Activated CD8-positive, alpha-beta memory T cell treated with anti-CD3 and anti-CD28 coated beads for 36 hours (primary cell): ENCODE results near the gene MRTFA. TPM values are rescaled to one million over a fixed set of nuclear protein-coding genes. Genes with fewer than 3 reads are reported as not detected.

ENCODE experiments used
- CTCF ChIA-PET: fragments of 350-600 bp; sonication (Branson Sonifier 250); formaldehyde crosslinking; loops from one replicate; lab custom pipeline; 2021; ENCODE audit warnings: antibody characterized with exemption; lab: Charles Lee
- POLR2A ChIA-PET: fragments of 350-600 bp; sonication (Branson Sonifier 250); formaldehyde crosslinking; loops from one replicate; lab custom pipeline; 2021; ENCODE audit warnings: antibody characterized with exemption; lab: Charles Lee
- total RNA-seq, 2 experiments: library from RNA; stranded (reverse); gene quantifications; one replicate each; pipeline ENCODE4 v1.2.3, GENCODE V29; 2021

Gene MRTFA
- total RNA-seq, 2 experiments from 2014 or later = 33.4 to 35.3 TPM

DNA sequence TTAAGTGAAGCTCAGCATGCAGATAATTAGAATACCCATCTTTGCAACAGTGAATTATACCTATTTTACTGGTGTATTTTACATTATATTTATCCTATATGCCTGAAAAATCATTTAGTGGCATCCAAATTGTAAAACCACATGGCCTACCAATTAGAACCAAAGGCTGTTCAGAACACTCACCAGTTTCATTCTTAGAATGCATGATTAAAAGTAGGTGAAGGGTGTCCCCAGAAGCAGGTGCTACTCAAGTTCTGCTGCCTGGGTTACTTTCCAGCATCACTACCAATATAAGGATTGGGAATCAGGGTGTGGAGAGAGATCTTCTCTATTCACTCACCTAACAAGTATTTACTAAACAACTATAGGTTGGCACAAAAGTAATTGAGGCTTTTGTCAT is 162.8 kb downstream of the MRTFA start:
- CTCF ChIA-PET = interaction anchor here (1.1 kb wide), 2 partner anchors 11 to 12 kb away, joined by 3 read pairs; no protein-coding TSS in a partner anchor
- POLR2A ChIA-PET = no interaction called here

DNA sequence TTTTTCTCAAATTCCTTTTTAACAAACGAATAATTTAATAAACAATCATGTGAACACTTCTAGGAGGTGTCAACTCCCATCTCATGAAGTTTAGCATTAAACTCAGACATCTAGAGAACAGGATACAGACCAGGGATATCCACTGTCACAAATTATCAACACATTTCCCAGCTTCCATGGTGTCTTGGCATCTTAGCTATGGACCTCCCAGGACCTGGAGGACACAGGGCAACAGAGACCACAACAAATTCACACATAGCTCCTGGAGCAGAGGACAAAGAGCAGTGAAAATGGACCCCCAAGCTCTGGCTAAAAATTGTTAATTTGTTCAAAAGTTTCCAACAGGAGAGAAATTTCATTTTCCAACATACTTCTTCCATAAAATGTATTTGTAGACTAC is 163.9 kb downstream of the MRTFA start:
- ChIA-PET POLR2A (no interaction called here), CTCF (interaction anchor here (0.6 to 1.1 kb wide), 3 partner anchors 12 to 173 kb away, joined by 3 to 5 read pairs (median 3); no protein-coding TSS in a partner anchor)

DNA sequence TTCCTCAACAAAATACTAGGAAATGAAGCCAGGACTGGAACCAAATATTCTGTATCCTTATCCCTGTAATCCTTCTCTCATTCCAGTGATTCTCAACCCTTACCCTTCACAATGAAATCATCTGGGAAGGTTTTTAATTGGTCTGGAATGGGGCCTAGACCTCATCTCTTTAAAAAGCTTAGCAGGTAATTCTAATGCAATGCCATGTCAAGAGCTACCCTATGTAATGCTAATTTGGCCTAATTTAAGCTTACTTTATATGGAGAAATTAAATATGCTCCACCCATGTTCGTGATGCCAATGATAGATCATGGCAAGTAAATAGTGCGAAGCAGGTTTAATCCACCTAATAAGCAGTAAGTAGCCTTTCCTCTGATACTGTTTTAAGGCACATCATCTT is 164.5 kb downstream of the MRTFA start:
- CTCF ChIA-PET = interaction anchor here (0.6 to 2.0 kb wide), 3 partner anchors 10 to 174 kb away, joined by 3 to 5 read pairs (median 4); no protein-coding TSS in a partner anchor
- POLR2A ChIA-PET = no interaction called here

DNA sequence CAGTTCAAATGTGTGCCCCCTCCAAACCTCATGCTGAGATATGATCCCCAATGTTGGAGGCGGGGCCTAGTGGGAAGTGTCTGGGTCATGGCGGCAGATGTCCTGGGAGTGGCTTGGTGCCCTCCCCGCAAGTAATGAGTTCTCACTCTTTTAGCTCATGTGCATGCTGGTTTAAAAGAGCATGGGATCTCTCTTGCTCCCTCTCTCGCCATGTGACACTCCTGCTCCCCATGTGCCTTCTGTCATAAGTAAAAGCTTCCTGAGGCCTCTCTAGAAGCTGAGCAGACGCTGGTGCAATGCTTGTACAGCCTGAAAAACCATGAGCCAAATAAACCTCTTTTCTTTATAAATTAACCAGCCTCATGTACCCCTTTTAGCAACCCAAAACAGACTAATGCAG is 167.3 kb downstream of the MRTFA start:
- CTCF ChIA-PET = no interaction called here

DNA sequence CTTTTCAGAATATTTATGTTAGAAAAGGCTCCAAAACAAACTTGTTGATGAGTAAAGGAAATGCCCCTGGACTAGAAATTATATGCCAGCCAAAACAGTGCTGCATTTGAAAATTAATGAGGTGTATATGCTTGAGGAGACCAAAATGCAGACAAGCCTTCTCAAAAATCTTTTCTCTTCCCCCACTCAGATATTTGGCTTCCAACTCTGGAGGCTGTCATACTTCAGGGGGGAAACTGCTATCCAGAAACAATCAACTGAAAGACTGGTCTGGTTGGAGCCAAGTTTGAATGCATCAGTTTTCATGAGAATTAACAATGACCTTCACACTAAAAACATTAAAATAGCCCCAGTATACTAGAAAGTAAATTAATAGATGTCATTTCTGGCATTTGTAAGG is 167.9 kb downstream of the MRTFA start:
- CTCF ChIA-PET = no interaction called here
- POLR2A ChIA-PET = no interaction called here

More for the DNA sequence above, 167.3 kb downstream of the MRTFA start:
- POLR2A ChIA-PET = no interaction called here

DNA sequence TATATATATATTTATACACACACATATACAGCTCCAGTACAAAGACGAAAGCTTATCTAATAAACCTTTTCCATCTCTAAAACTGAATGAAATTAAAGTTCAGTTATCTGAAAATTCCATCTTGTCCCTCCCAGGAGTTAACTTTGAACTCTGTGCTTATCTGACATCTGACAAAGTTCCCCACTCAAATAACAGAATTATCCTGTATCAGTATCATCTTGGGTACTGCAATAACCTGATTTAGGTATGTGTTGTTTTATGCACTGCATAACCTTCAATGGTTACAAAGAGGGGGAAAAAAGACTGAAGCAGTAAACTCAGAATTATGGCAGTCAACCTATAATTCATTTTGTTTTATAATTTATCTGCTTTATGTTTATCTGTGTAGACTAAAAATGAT is 169.5 kb downstream of the MRTFA start:
- POLR2A ChIA-PET = no interaction called here
- CTCF ChIA-PET = interaction anchor here (2.1 kb wide), 1 partner anchor 179 kb away, joined by 5 read pairs; no protein-coding TSS in a partner anchor

DNA sequence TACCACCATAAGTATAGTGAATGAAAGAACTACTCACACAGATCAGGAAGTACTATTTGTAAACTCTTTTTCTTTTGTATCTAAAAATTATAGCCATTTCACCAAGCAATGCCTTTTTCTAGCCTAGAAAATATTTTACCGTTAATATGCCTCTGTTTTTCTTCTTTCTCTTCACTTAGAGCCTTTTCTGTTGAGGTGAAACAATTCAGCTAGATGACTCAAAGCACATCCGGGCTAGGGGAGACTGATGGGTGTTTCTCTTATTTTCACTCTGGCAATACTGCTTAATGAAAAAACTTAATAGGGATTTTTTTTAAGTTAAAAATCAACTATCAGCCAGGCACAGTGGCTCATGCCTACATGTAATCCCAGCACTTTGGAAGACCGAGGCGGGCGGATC is 172.8 kb downstream of the MRTFA start:
- ChIA-PET CTCF (interaction anchor here (0.6 to 4.3 kb wide), 2 partner anchors 26 to 357 kb away, joined by 3 to 20 read pairs; no protein-coding TSS in a partner anchor), POLR2A (no interaction called here)

DNA sequence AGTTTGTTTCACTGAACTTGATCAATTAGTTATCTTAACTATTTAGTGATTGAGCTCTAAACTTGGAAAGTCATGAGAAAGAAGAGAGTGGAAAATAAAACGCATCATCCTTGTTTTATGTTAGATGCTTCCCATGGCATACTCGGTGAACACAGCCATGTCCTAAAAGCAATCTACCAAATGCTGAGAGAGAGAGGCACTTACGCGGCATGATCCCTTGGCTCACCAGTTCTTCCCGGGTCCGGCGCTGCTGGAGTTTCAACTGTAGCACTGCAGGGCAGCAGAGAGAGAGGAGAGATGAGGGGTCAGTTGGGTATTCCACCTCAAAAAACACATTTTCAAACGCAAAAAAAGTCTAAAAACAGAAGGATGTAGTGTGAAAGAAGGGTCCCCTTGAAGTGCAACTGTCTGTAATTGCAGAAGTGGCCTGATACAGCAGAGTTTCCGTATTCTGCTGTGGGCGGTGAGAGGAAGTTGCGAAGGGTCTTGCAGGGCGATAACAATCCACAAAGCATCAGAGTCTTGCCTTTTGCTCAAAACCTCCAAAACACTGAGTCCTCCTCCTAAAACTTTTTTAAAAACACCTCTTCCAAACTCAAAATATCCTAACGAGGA is 173.4 kb downstream of the MRTFA start:
- POLR2A ChIA-PET = no interaction called here
- CTCF ChIA-PET = interaction anchor here (0.6 to 4.3 kb wide), 3 partner anchors 26 to 357 kb away, joined by 3 to 20 read pairs (median 3); no protein-coding TSS in a partner anchor

DNA sequence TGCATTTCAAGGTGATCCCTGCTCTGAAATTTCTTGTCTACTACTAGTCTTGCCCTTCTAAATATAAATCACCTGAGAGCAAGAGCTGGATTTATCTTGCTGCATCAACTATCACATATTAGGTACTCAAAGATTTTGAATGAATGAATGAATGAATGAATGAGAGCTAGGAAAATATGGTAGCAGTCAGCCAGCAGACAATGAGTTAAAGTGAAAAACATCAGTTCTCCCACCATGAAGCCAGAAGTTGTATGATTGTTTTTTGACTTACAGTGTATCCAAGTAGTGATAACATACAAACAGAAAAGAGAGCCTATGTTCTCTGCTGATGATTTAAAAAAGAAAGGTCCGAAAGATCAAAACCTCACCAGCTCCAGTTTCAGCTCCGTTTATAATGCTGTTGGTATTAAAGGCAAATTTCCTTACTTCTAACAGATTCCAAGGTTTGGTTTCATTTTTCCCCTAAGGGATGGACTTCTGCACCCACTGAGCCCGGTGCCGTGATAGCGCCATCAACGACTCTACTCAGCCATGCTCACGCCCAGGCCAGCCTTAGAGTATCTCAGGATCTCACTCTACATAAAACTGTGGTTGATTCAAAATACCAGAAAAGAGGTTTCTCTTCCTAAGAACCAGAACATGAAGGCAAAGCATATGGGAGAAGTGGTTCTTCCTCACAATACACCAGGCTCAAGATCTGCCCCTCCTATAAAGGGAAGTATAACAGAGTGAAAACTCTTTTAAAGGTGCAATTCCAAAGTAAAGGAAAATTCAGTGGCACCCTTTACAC is 174.1 kb downstream of the MRTFA start:
- POLR2A ChIA-PET = no interaction called here
- CTCF ChIA-PET = interaction anchor here (0.6 to 4.3 kb wide), 3 partner anchors 25 to 186 kb away, joined by 3 to 20 read pairs (median 3); no protein-coding TSS in a partner anchor

DNA sequence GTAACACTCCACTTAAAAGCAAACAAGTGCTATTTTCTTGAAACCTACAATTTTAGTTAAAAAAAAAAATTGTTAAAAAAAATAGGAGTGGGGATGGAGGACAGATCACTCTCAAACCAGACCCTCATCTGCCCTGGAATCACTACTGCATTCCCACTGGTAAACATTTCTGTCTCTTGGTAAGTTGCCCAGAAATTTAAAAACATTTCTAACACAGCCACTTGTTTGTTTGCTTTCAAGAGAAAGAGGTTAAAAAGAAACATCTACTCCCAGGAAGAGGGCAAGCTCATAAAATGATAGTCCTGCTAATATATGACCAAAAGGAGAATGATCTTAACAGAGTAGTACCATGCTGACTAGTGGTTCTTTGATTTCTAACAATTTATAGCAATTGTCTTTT is 182.8 kb downstream of the MRTFA start:
- ChIA-PET POLR2A (no interaction called here), CTCF (interaction anchor here (1.9 kb wide), 1 partner anchor 17 kb away, joined by 4 read pairs; no protein-coding TSS in a partner anchor)

DNA sequence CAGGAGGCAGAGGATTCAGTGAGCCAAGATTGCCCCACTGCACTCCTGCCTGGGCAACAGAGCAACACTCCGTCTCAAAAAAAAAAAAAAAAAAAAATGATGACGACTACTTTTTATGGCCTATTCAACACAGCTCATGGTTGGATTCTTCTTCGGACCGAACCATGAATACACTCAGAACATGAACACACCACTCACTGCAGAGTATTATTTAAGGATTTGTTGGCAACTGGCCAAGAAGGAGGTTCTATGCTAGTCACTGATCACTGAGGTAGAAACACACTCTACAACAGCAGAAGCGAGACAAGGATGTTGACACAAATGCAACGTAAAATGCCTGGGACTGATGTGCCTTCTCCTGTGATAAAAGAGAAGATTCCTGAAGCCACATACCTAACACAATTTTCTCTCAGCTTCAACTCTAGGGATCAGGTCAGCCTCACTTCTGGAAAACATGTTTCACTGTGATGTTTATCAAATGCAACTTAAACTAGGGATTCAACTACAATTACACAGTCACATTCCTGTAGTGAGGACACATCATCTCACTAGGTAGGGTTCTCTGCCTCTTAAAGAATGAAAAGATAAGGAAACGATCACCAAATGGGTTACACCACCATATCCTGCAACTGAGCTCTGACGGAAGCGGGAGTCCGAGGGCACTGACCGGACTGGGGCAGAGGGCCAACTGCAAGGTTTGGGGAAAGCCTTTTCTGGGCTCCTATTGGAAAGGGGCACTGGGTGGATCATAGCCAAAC is 183.6 kb downstream of the MRTFA start:
- POLR2A ChIA-PET = interaction anchor here (0.7 kb wide), 1 partner anchor 218 kb away, joined by 4 read pairs; no protein-coding TSS in a partner anchor

DNA sequence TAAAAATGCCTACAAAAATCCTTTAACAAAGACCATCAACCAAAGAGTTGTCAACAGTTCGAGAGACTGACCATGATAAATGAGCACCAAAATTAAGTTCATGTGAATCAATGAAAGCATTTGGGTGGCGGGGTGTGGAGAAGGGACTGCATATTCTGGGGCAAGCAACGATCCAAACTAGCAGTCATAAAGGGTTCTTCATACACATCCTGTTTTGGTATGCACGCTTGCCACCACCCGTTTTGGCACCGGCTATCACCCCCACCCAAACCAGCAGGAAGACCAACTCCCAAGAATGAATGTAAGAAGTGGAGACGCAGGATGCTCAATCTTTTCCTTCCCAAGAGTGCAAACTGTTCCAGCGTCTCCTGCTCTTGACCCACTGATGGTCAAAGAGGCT is 185.3 kb downstream of the MRTFA start:
- ChIA-PET POLR2A (no interaction called here), CTCF (no interaction called here)

More for the DNA sequence above, 183.6 kb downstream of the MRTFA start:
- CTCF ChIA-PET = interaction anchor here (0.9 to 1.9 kb wide), 3 partner anchors 16 to 193 kb away, joined by 3 to 4 read pairs (median 3); partner anchors contain the start of gene MRTFA

DNA sequence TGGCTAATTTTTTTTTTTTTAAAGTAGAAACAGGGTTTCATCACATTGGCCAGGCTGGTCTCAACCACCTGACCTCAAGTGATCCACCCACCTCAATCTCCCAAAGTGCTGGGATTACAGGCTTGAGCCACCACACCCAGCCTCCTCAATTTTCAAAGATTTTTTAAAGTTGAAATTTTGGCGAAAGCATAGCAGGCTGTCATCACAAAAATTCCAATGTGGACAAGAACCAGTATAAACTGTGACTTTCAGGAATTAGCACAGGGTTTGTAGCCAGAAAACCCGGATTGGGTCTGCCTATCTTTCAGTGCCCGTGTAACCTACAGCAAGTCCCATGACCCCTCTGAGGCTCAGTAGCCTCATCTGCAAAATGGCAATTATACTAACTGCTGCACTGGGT is 185.9 kb downstream of the MRTFA start:
- CTCF ChIA-PET = no interaction called here
- POLR2A ChIA-PET = no interaction called here

DNA sequence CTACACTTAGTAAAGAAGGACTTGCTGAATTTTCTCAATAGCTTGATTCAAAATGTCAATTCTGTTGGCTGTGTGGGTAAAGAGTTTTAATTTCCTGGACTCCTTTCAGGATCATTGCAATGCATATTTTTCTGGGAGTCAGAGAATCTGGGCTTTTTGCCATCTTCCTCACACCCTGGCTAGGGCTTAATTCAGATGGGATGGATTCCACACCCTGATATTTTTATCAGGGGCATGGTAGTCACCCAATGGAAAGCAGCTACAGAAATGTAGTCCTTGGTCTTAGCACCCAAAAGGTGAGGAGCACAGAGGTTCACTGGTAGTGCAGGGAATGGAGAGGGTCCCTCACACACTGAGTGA is 186.9 kb downstream of the MRTFA start:
- POLR2A ChIA-PET = no interaction called here
- CTCF ChIA-PET = interaction anchor here (0.6 to 1.1 kb wide), 2 partner anchors 34 to 304 kb away, joined by 3 to 4 read pairs; no protein-coding TSS in a partner anchor

DNA sequence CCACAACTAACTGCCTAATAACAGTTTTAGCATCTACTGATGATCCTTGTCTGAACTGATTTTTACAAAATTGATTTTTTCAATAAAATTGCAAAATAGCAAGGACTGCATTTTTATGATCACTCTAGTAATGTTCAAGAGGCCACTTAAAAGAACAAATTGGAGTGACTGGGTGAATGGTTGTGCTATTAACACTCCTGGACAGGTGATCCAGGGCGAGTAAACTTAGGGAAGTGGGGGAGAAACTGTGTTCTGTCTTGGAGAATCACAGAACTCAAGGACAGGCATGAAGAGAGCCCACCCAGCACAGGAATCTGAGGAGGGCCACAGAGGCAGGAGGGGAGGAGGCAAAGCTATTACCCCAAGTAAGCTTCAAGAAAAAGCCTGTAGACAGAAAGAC is 190.3 kb downstream of the MRTFA start:
- CTCF ChIA-PET = interaction anchor here (0.9 to 2.1 kb wide), 2 partner anchors 9 to 11 kb away, joined by 5 to 9 read pairs; no protein-coding TSS in a partner anchor
- POLR2A ChIA-PET = no interaction called here

DNA sequence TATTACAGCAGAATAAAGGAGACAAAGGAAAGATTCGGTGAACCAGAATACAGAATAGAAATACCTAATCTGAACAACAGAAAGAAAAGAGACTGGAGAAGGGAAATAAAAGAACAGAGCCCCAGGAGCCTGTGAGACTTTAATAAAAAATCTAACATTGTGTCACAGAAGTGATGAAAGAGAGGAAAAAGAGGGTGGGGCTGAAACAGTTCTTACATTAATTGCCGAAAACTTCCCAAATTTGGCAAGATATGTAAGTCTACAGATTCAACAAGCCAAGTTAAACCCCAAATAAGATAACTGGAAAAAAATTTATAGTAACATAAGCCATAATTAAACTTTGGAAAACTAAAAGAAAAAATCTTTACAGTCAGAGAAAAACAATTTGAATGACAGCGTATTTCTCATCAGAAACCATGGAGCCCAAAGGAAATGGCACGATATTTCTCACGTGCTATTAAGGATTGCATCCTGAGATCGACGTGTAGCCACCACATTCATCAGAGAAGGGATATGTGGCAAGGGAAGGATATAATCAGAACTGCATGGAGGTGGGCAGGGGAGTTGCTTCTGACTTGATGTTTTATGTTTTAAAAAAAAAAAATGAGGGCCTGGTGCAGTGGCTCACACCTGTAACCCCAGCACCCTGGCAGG is 192.2 kb downstream of the MRTFA start:
- ChIA-PET CTCF (interaction anchor here (0.6 kb wide), 1 partner anchor 152 kb away, joined by 3 read pairs; no protein-coding TSS in a partner anchor), POLR2A (no interaction called here)

DNA sequence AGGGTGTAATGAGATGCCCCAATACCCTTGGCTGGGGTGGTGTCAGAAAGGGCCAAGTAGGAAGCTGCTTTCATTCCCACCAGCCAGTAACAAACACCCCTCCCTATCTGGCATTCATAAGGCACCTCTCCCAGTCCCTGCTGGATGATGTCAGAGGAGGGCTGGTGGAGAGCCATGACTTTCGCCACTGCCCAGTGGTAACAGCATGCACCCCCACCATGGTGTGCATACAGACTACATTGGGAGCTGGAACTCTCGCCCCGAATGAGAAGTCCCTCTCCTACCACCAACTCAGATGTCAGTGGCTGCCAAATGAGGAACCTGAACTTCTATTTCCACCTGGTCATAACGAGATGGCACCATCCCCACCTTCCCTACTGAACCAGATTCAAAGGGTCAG is 192.8 kb downstream of the MRTFA start:
- ChIA-PET CTCF (interaction anchor here (0.6 to 0.7 kb wide), 2 partner anchors 152 to 164 kb away, joined by 3 read pairs; no protein-coding TSS in a partner anchor), POLR2A (no interaction called here)

DNA sequence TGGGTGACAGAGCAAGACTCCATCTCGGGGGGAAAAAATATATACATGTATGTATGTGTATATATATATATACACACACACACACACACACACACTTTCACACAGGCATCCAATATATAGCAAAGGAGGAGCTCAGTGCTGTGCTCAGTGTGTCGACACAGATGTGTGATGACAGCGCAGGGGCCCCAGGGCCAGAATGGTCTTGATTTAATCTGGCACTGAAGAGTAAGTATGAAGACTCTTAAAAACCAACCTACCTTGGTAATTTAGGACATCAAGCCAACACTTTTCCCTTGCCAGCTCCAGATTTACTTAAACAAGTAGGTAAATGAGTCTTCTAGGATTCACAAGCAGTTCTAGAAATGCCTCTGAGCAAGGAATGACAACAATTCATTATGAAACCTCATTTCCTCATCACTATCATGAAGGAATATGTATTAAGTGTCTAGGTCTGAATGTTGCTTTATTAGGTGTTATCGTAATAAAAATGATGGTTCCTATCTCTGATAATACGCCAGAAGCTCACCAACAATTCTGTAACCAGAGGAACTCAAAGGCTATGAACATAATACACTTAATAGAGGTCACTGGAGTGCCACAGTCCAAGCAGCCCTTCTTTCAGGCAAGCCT is 194.6 kb downstream of the MRTFA start:
- ChIA-PET POLR2A (no interaction called here), CTCF (interaction anchor here (1.0 to 1.3 kb wide), 2 partner anchors 45 to 47 kb away, joined by 3 read pairs; no protein-coding TSS in a partner anchor)
